GM12801 (cell line): ENCODE measurements around the gene HTR2B.

Source experiments
- CTCF ChIP-seq: IDR thresholded peaks from one replicate; pipeline ENCODE4 v1.5.1; 2011; ENCODE audit warnings: control low read depth; ENCODE audit not compliant: insufficient read length; ENCODE audit errors: extremely low read depth

The HTR2B gene

DNA sequence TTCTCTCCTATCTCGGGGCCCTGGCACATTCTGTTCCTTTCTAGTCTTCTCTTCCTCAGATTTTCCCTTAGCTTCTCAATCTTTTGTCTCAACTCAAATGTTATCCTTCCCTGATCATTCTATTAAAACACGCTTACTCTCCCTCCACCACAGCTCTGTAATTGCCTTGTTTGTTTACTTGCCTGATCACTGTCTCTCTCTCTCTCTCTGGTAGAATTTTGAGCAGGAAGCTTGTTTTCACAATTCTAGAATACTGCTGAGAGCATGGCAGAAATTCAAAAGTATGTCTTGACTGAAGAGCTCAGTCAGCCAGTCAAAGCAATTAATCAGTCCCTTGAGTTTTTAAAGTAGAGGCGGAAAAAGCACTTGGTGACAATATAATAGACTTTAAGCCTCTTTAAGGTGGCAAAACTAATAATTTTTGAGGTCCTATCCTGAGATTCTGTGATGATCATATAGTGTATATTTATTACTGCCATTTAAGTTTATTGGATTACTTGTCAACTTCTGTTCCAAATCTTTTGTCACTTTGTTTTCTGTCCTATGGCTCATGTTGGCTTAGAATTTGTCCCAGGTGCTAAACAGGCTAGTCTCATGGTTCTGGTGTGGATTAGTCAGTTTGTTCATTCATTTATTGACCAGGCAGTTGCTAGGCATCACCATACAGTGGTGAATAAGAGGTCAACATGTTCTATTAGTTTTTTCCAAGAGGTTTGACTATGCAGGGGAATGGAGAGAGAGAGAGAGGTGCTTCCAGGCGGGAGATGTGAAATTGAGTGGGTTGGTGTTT, 65.9 kb downstream of the HTR2B start:
- no peak for TF ChIP-seq CTCF
